ENCODE data around the gene STT3B.

DNA sequence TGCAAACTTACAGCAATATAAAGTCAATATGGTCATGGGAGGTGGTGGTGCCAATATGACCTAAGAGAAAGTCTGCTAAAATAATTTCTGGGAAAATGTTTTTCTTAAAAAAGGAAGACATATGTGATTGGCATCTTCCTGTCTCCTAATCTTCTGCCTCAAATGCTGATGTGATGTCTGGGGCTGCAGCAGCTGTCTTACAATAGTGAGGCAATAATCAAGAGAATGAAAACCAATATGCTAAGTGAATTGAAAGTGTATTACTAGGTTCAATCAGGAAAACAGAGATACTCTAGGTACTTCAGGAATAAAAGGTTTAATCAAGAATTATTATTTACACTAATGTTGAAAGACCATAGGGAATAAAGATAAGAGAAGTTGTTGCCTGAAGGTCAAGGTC, 7.2 kb upstream of the STT3B start:
- TF ChIP-seq, protein P1, sequence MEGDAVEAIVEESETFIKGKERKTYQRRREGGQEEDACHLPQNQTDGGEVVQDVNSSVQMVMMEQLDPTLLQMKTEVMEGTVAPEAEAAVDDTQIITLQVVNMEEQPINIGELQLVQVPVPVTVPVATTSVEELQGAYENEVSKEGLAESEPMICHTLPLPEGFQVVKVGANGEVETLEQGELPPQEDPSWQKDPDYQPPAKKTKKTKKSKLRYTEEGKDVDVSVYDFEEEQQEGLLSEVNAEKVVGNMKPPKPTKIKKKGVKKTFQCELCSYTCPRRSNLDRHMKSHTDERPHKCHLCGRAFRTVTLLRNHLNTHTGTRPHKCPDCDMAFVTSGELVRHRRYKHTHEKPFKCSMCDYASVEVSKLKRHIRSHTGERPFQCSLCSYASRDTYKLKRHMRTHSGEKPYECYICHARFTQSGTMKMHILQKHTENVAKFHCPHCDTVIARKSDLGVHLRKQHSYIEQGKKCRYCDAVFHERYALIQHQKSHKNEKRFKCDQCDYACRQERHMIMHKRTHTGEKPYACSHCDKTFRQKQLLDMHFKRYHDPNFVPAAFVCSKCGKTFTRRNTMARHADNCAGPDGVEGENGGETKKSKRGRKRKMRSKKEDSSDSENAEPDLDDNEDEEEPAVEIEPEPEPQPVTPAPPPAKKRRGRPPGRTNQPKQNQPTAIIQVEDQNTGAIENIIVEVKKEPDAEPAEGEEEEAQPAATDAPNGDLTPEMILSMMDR (IDR thresholded peaks at IDR 0.05 in 4 of 5, conservative IDR thresholded peaks at IDR 0.05 in 1 of 5) = no peak
- TF ChIP-seq POLR2A (IDR thresholded peaks at IDR 0.05) = no peak
